ENCODE measurements around the gene TTC13. TPM values are rescaled to one million over a fixed set of nuclear protein-coding genes. Genes with fewer than 3 reads are reported as not detected.

TTC13 gene
- total and polyA plus RNA-seq, 2 of the 13 experiments (the other 11 are each of a cell fraction or from before 2014, with no cell fraction given) = 5.8 to 15.9 TPM

DNA sequence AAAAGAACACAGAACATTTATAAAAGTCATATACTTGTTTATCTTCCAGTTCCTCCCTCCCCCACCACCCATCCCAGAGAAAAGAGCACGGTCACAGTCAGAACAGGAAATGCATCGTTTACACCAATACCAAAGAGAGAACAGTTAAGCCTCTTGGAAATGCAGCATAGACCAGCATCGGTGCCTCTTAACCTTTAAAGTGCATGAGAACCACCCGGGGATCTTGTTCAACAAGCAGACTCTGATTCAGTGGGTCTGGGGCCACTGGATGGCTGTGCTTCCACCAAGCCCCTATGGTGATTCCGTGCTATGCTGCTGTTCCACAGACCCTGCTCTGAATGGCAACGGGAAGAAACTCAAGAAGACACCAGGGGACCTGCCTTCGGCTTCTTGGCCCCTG is 42.2 kb upstream of the TTC13 start:
- no peak overlapping the region for H3K27ac ChIP-seq (ENCODE audit: extremely low read length, insufficient read depth, low read length)
- no peak overlapping the region for H3K4me3 ChIP-seq (replicated peaks in 1 of 3; ENCODE audit: insufficient read depth in 1 of 3, low read depth in 2 of 3, low read length in 3 of 3)
- H3K36me3 ChIP-seq (replicated peaks in 1 of 2; ENCODE audit: control insufficient read depth in 1 of 2, insufficient read depth in 2 of 2, low read length in 2 of 2) = no peaks in the 10 kb centered on the region
- intact Hi-C loops (cut with micrococcal nuclease; ENCODE audit: unreplicated experiment) (no loop called here), in situ Hi-C loops (cut with HindIII; ENCODE audit: extremely low pct_ligation_motif_present, low pct_unique_long_range_greater_than_20kb) (no loop called here)
- TF ChIP-seq ZNF264 (CRISPR knock-in tag; IDR thresholded peaks at IDR 0.05) = no peak
- TF ChIP-seq, protein P1, sequence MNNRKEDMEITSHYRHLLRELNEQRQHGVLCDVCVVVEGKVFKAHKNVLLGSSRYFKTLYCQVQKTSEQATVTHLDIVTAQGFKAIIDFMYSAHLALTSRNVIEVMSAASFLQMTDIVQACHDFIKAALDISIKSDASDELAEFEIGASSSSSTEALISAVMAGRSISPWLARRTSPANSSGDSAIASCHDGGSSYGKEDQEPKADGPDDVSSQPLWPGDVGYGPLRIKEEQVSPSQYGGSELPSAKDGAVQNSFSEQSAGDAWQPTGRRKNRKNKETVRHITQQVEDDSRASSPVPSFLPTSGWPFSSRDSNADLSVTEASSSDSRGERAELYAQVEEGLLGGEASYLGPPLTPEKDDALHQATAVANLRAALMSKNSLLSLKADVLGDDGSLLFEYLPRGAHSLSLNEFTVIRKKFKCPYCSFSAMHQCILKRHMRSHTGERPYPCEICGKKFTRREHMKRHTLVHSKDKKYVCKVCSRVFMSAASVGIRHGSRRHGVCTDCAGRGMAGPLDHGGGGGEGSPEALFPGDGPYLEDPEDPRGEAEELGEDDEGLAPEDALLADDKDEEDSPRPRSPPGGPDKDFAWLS (CRISPR knock-in tag; IDR thresholded peaks at IDR 0.05; ENCODE audit: borderline replicate concordance) = no peak
- DNase-seq (ENCODE audit: low spot score) = no peak
- H3K79me2 ChIP-seq (ENCODE audit: insufficient read depth, low read length) = no peaks in the 10 kb centered on the region
- FAIRE-seq = no peak
- ATAC-seq = no peak
- WGBS (ENCODE audit: low lambda C conversion rate) = 59% methylated on average over 7 of the region's 7 CpGs
- no peak overlapping the region for H3K4me2 ChIP-seq (ENCODE audit: low read depth, low read length)
- H3K9me3 ChIP-seq (ENCODE audit: low read length) = no peaks in the 10 kb centered on the region
- POLR2A ChIA-PET = no interaction called here
- H2AFZ ChIP-seq (ENCODE audit: low read length) = no peak overlapping the region
- no peak overlapping the region for H3K9ac ChIP-seq (ENCODE audit: insufficient read depth, low read depth, low read length)
- no peaks in the 10 kb centered on the region for H4K20me1 ChIP-seq (ENCODE audit: insufficient read depth, low read length)
- CTCF ChIA-PET (ENCODE audit: low intra/inter-chr PET ratio, low total read pairs) = no interaction called here
- no TSS peak for BruUV-seq (replicated peaks)
- peaks cover 0 to 5% of the 10 kb centered on the region in 2 experiments; a peak in 1 of 5 replicates for H3K27me3 ChIP-seq (ENCODE audit: control insufficient read depth in 1 of 2, insufficient read depth in 2 of 2, low read length in 2 of 2)
- no peaks in the 10 kb centered on the region for H3K4me1 ChIP-seq (ENCODE audit: insufficient read depth, low read length)

- Histone ChIP-seq H3K4me1 (ENCODE audit: insufficient read depth, low read length) (0 out of 2 replicates have a peak, but pooled peaks cover 2% of the 10 kb centered on the region), H3K4me3 (replicated peaks in 1 of 3; ENCODE audit: insufficient read depth in 1 of 3, low read depth in 2 of 3, low read length in 3 of 3) (no peak overlapping the region), H3K9ac (ENCODE audit: insufficient read depth, low read depth, low read length) (no peak overlapping the region), H3K9me3 (ENCODE audit: low read length) (no peaks in the 10 kb centered on the region), H3K79me2 (ENCODE audit: insufficient read depth, low read length) (no peaks in the 10 kb centered on the region), H3K27ac (ENCODE audit: extremely low read length, insufficient read depth, low read length) (no peak overlapping the region), H3K36me3 (replicated peaks in 1 of 2; ENCODE audit: control insufficient read depth in 1 of 2, insufficient read depth in 2 of 2, low read length in 2 of 2) (no peaks in the 10 kb centered on the region), H4K20me1 (ENCODE audit: insufficient read depth, low read length) (no peaks in the 10 kb centered on the region), H2AFZ (ENCODE audit: low read length) (no peak overlapping the region), H3K27me3 (ENCODE audit: control insufficient read depth in 1 of 2, insufficient read depth in 2 of 2, low read length in 2 of 2) (peaks cover 0 to 5% of the 10 kb centered on the region in 2 experiments; a peak in 1 of 5 replicates), H3K4me2 (ENCODE audit: low read depth, low read length) (no peak overlapping the region)
- in situ Hi-C loops (cut with HindIII; ENCODE audit: extremely low pct_ligation_motif_present, low pct_unique_long_range_greater_than_20kb) (no loop called here), intact Hi-C loops (cut with micrococcal nuclease; ENCODE audit: unreplicated experiment) (no loop called here)
- POLR2A ChIA-PET = no interaction called here
- DNase-seq (ENCODE audit: low spot score) = no peak
- CTCF ChIA-PET (ENCODE audit: low intra/inter-chr PET ratio, low total read pairs) = no interaction called here
- no TSS peak for BruUV-seq (replicated peaks)
- TF ChIP-seq ZNF264 (CRISPR knock-in tag; IDR thresholded peaks at IDR 0.05) = no peak
- TF ChIP-seq CAMTA2 (CRISPR knock-in tag; IDR thresholded peaks at IDR 0.05; ENCODE audit: borderline replicate concordance) = no peak
- no peak for TF ChIP-seq FOXP1 (IDR thresholded peaks at IDR 0.05)
- TF ChIP-seq FOXP1 (CRISPR knock-in tag; IDR thresholded peaks at IDR 0.05) = no peak
- no peak for TF ChIP-seq HOXD1 (CRISPR knock-in tag; IDR thresholded peaks at IDR 0.05)
- TF ChIP-seq, protein P2, sequence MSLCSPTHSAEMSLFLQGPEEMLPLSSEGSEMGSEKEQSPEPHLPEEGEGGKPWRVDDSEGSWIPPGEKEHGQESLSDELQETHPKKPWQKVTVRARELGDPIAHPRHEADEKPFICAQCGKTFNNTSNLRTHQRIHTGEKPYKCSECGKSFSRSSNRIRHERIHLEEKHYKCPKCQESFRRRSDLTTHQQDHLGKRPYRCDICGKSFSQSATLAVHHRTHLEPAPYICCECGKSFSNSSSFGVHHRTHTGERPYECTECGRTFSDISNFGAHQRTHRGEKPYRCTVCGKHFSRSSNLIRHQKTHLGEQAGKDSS (CRISPR knock-in tag; IDR thresholded peaks at IDR 0.05; ENCODE audit: borderline replicate concordance, low read depth) = no peak
- TF ChIP-seq U2AF2 (IDR thresholded peaks at IDR 0.05; ENCODE audit: low read depth, low read length) = no peak
- TF ChIP-seq SALL2 (CRISPR knock-in tag; IDR thresholded peaks at IDR 0.05) = no peak
- TF ChIP-seq ELF4 (CRISPR knock-in tag; IDR thresholded peaks at IDR 0.05; ENCODE audit: borderline replicate concordance) = no peak
- TF ChIP-seq ZBTB8A (CRISPR knock-in tag; IDR thresholded peaks at IDR 0.05; ENCODE audit: borderline replicate concordance, low read depth) = no peak
- TF ChIP-seq ZBTB7A (CRISPR knock-in tag; IDR thresholded peaks at IDR 0.05) = no peak
- FAIRE-seq = no peak
- 75% methylated on average over 10 of the region's 14 CpGs for WGBS (ENCODE audit: low lambda C conversion rate)
- no peak for ATAC-seq
Observed at GRCh38 chr1:231020139-231020601, 41.5 kb upstream of the TTC13 start.
